ENCODE measurements around the gene S100A2. TPM values are rescaled to one million over a fixed set of nuclear protein-coding genes. Genes with fewer than 3 reads are reported as not detected.

Gene S100A2
- total RNA-seq (2014; rRNA removed; shearing (Covaris generic)), result 17.8 and 33.2 TPM in 2 replicates

DNA sequence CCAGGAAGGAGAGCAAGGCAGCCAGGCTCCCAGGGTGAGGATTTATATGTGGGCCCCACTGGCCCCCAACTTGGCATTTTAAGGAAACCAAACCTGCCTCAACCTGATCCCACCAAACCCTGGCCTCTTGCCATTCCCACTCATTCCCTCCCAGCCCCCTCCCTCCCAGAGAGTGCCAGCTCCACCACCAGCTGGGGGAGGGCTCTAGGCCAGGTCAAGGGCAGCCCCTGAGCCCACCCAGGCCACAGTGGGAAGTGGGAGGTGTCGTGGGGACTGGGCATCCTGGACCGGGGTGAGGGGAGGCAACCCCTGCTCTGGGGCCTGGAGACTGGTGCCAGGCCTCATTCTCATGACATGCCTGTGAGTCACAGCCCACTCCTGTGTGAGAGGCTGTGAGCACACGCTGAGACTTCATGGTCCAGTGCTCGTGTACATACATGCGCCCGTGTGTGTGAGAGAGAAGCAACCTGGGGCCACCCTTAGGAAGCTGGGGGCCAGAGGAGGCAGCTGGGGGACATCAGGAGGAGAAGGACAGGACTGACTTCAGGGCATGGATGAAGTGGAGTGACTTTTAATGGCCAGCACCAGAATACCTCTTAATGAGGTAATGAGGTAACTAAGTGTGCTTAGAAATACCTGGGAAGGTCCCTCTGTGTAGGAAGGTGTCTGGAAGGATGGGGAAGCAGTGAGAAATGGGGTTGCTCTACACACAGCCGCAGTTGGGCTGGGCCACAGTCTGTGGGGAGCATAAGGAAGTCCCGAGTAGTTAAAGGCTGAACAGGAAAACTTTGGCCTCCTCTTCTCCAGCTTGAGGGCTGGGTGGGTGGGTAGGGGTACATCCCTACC lies at the start of gene S100A2:
TSS of gene S100A2 (minus strand) at position 316 of the 846 bp plus-strand sequence. CDS start 1,967 bp downstream, outside the sequence.
- DNase-seq (ENCODE audit: low spot score), result peak; percentile 95

GRCh38 chr1:153615406-153615805 lies 49.8 kb upstream of the S100A2 start:
- no peak for DNase-seq (ENCODE audit: low spot score)

DNA sequence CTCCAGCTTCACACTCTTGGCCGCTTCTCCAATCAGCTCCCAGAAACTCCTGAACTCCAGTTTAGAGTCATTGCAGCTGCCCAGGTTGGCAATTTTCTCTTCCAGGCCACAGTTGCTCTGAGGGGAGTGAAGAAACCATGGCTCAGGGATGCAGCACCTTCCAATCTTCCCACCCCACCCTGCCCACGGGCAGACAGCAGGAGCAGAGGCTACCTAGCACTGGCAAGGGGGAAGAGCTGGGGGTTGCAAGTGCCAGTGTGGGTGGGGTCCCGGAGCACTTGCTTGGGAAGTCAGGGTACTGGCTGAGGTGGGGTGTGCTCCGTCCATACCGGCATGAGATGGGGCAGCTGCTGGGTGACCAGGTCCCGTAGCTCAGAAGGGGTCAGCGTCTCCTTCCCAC lies 49.3 kb upstream of the S100A2 start:
- DNase-seq (ENCODE audit: low spot score), result no peak

- no peak for DNase-seq (ENCODE audit: low spot score)
Measured at GRCh38 chr1:153614189-153614900, 48.7 kb upstream of the S100A2 start.

DNA sequence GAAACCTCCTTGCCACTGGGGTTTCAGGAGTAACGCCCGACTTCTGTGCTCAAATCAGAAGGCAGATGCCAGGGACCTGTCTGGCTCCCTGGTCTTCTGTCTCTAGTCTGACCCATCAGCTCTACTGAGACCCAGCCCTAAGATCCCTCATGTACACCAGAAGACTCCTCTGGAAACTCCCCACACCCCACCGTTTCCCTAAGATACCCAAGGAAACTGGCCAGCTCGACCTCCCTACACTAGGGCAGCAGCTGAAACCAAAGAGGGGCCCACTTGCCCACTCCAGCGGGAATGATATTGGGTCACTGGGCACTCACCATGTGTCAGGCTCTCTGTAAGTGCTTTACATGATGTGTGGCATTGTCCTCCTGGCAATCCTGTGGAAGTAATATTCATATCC lies 47.8 kb upstream of the S100A2 start:
- no peak for DNase-seq (ENCODE audit: low spot score)

DNA sequence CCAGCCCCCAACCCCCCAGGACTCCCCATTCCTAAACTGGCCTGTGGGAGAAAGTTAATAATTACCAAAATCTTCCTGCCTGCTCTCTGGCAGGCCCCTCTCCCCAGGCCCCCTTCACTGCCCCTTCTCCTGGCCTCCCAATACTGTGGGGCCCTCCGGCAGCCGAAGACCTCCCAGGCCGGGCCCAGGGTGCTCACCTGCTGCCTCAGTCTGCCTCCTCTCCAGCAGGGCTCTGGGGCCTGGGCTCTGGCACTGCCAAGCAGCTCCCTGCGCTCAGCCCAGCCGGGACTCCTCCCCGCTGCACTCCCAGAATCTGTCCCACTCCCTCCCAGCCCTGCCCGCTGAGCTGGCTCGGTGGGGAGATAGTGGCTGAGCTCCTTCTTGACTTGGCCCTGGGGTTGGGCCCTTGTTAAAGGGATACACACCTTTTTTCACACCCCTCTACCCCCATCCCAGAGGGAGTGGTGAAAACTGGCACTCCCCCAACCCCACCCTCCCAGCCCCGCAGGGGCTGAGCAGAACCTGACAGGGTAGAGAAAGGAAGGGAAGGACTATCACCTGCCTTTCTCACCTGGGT lies 47.2 kb upstream of the S100A2 start, which contains the start of gene S100A16:
TSS of gene S100A16 (minus strand) at position 383 of the 577 bp plus-strand sequence. CDS start 4,986 bp downstream, outside the sequence.
- DNase-seq (ENCODE audit: low spot score), result no peak

- DNase-seq (ENCODE audit: low spot score), result no peak
Measured at GRCh38 chr1:153612111-153612754, 46.6 kb upstream of the S100A2 start.

DNA sequence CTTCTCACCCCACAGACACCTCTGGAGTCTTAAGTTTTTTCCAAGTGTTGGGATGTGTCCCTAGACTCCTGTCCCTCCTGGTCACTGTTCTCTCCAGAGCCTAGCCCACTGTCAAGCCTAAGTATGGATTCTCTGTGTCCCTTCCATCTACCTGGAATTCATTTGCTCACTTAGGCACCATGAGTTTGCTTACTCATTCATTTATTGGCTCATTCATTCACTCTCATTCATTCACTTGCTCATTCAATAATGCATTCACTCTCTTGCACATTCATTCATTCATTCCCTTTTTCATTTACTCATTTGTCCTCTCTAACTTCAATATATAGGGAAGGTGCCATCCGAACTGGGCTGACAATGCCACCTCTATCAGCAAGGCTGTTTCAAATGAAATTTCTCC lies 45.7 kb upstream of the S100A2 start:
- no peak for DNase-seq (ENCODE audit: low spot score)

GRCh38 chr1:153610811-153611301 lies 45.2 kb upstream of the S100A2 start:
- DNase-seq (ENCODE audit: low spot score), result no peak

DNA sequence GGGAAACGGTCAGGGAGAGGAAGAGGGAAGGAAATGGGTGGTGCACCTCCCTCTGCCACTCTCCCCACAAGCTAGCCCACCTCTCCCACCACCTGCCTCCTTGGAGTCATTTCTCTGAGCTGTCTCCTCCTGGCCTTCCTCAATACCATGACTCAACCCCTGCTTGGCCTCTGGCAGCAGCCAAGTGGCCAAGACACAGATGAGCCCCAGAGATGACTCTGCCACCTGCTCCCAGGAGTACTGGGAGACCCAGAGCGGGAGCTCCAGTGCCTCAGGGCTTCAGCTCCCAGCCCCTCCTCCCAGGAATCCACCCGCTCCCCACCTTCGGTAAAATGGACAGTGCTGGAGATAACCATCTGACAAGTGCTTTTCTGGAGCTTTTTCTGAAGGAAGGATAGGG lies 44.7 kb upstream of the S100A2 start:
- no peak for DNase-seq (ENCODE audit: low spot score)

DNA sequence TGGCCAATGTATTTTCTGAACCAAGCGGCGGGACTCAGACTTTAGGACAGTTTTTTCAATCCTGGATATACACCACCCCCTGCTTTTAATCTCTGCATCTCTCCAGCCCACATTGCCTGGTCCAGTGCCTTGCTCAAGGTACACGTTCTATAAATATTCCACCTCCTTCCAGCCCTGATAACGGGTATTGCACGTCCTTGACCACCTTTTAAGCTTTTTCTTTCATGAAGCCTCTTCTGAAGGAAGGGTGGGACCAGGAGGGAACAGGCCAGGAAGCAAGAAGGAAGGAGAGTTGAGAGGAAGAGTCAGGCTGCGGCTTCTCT lies 43.9 kb upstream of the S100A2 start:
- no peak for DNase-seq (ENCODE audit: low spot score)

- DNase-seq (ENCODE audit: low spot score), result peak; percentile 90
Measured at GRCh38 chr1:153608742-153609584, 43.3 kb upstream of the S100A2 start.

- no peak for DNase-seq (ENCODE audit: low spot score)
Measured at GRCh38 chr1:153608089-153608682, 42.5 kb upstream of the S100A2 start.

- DNase-seq (ENCODE audit: low spot score), result no peak
Measured at GRCh38 chr1:153607381-153607780, 41.7 kb upstream of the S100A2 start.

- DNase-seq (ENCODE audit: low spot score), result no peak
Measured at GRCh38 chr1:153606194-153606593, 40.5 kb upstream of the S100A2 start.

DNA sequence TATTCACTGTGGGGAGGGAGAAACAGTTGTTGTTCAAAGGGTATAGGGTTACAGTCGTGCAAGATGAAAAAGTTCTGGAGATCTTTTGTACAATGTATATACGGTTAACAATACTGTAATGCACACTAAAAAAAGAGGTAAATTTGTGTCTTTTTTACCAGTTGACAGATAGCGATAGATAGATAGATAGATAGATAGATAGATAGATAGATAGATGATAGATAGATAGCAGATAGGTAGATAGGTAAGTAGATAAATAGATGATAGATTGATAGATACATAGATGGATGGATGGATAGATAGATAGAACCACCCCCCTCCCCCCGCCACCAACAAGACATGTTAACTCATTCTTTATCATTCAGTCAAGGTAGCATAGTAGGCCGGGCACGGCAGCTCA lies 37.1 kb upstream of the S100A2 start:
- no peak for DNase-seq (ENCODE audit: low spot score)

DNA sequence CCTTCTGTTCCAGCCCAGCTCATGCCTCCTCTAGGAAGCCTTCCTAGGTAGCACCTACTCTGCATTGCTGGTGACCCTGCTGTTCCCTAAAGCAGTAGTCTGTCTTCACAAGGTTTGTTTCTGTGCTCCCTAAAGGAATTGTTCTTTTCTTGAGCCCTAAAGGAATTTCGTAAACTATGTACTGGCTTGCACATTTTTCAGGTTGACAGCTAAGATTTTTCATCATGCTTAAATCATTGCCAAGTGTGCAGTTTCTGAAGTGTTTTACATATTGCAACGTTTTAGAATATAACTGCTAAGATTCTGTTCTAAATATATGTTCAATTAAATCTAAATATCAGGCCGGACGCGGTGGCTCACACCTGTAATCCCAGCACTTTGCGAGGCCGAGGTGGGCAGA lies 34.2 kb upstream of the S100A2 start:
- no peak for DNase-seq (ENCODE audit: low spot score)

GRCh38 chr1:153598309-153599172 lies 32.9 kb upstream of the S100A2 start:
- no peak for DNase-seq (ENCODE audit: low spot score)

DNA sequence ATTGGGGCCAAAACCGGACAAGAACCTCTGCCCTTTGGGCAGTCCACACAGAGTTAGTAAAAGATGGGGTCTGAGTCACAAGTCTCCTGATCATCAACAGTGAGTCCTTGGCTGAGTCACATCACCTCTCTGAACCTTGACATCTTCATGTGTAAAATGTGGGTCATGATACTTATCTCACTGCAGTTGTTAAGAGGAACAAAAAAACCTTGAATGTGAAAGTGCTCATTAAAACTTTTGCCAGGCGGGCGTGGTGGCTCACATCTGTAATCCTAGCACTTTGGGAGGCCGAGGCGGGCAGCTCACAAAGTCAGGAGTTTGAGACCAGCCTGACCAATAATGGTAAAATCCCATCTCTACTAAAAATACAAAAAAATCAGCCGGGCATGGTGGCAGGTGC lies 31.6 kb upstream of the S100A2 start:
- DNase-seq (ENCODE audit: low spot score), result no peak

- DNase-seq (ENCODE audit: low spot score), result no peak
Measured at GRCh38 chr1:153592748-153593147, 27.1 kb upstream of the S100A2 start.

Measured in H4 (cell line).